Natural killer cell treated with Interleukin-12 subunit alpha and Interleukin-12 subunit beta and Interleukin-15 and Interleukin-18, amount 100 ng/mL, for 72 hours (primary cell): ENCODE results near the gene ALG6. TPM values are rescaled to one million over a fixed set of nuclear protein-coding genes. Genes with fewer than 3 reads are reported as not detected.

ENCODE experiments used
- ATAC-seq, 2 donors: fragments of 150-1000 bp; cut with Tn5 transposase in 1 of 2; sonication (Bioruptor Pico), chemical (Tn5 transposase) in 1 of 2; 2 replicates each; pipeline ENCODE4 v1.10.0; 2021
- DNase-seq: peaks from one replicate; pipeline ENCODE4 v3.0.0; 2022; ENCODE audit warnings: low spot score
- H3K27ac Mint-ChIP-seq, 2 donors: 1 replicate in 1 of 2; 2 replicates in 1 of 2; pipeline ENCODE4 v1.8.0; 2022; ENCODE audit warnings: mixed read lengths in 2 of 2, mild to moderate bottlenecking in 1 of 2, moderate library complexity in 1 of 2
- H3K27me3 Mint-ChIP-seq, 2 donors: 1 replicate in 1 of 2; 2 replicates in 1 of 2; pipeline ENCODE4 v1.8.0; 2022; ENCODE audit warnings: mixed read lengths in 2 of 2
- H3K36me3 Mint-ChIP-seq: one replicate; pipeline ENCODE4 v1.8.0; 2022; ENCODE audit warnings: mixed read lengths
- H3K4me1 Mint-ChIP-seq, 2 donors: 1 replicate in 1 of 2; 2 replicates in 1 of 2; pipeline ENCODE4 v1.8.0; 2022; ENCODE audit warnings: low read depth in 2 of 2, mixed read lengths in 2 of 2, mild to moderate bottlenecking in 1 of 2
- H3K4me3 Mint-ChIP-seq: one replicate; pipeline ENCODE4 v1.8.0; 2022; ENCODE audit warnings: mixed read lengths
- H3K9me3 Mint-ChIP-seq: 2 replicates; pipeline ENCODE4 v1.8.0; 2022; ENCODE audit warnings: mixed read lengths
- total RNA-seq, 2 donors: library from RNA; stranded (reverse); gene quantifications; one replicate each; pipeline ENCODE4 v1.2.3, GENCODE V29; 2022

Gene ALG6
- total RNA-seq, result 10 to 100 TPM; 18.3 to 21.3 TPM

- Mint-ChIP-seq H3K9me3 (no peaks in the 10 kb centered on the region), H3K4me1 (peaks cover 8 to 16% of the 10 kb centered on the region in 2 donors), H3K4me3 (peak within 1 kb of the TSS; percentile 97), H3K27ac (peak within 1 kb of the TSS; percentile 77 to 78), H3K27me3 (peaks cover 0 to 11% of the 10 kb centered on the region in 2 donors), H3K36me3 (peaks cover 11% of the 10 kb centered on the region)
- DNase-seq (peak; percentile 97), ATAC-seq (peak; percentile 98)
Measured at GRCh38 chr1:63367215-63368103, at the start of gene ALG6. Gene ALG6, plus strand, starts transcription at chr1:63367627. Its CDS starts 3,351 bp downstream, at chr1:63370978.

- H3K27ac Mint-ChIP-seq, result no peak overlapping the region
- H3K9me3 Mint-ChIP-seq, result peaks cover 9% of the 10 kb centered on the region
- H3K4me3 Mint-ChIP-seq, result peak overlapping the region; percentile 55
- H3K27me3 Mint-ChIP-seq, result peaks cover 46 to 76% of the 10 kb centered on the region in 2 donors
- DNase-seq (no peak), ATAC-seq (no peak)
- peaks cover 18 to 27% of the 10 kb centered on the region in 2 donors for H3K4me1 Mint-ChIP-seq
- peaks cover 20% of the 10 kb centered on the region for H3K36me3 Mint-ChIP-seq
Measured at GRCh38 chr1:63317817-63318152, 49.6 kb upstream of the ALG6 start.

- no peak for ATAC-seq
- Mint-ChIP-seq H3K4me1 (peaks cover 18 to 27% of the 10 kb centered on the region in 2 donors), H3K4me3 (peak overlapping the region; percentile 55), H3K9me3 (peaks cover 9% of the 10 kb centered on the region), H3K36me3 (peaks cover 20% of the 10 kb centered on the region), H3K27me3 (peaks cover 46 to 73% of the 10 kb centered on the region in 2 donors), H3K27ac (peak overlapping the region in 1 of 2 donors; percentile 32)
- no peak for DNase-seq
Measured at GRCh38 chr1:63318201-63318979, 49.0 kb upstream of the ALG6 start.

- Mint-ChIP-seq H3K27ac (peak overlapping the region in 1 of 2 donors; percentile 32), H3K27me3 (peaks cover 40 to 63% of the 10 kb centered on the region in 2 donors), H3K9me3 (peaks cover 9% of the 10 kb centered on the region), H3K4me1 (peaks cover 18 to 27% of the 10 kb centered on the region in 2 donors), H3K4me3 (peak overlapping the region; percentile 49), H3K36me3 (peaks cover 20% of the 10 kb centered on the region)
- ATAC-seq, result no peak
- DNase-seq, result no peak
Measured at GRCh38 chr1:63319046-63320021, 48.1 kb upstream of the ALG6 start.

GRCh38 chr1:63320022-63320721, 47.3 kb upstream of the ALG6 start:
- Mint-ChIP-seq H3K27ac (peak overlapping the region in 1 of 2 donors; percentile 32), H3K9me3 (peaks cover 9% of the 10 kb centered on the region), H3K4me3 (peak overlapping the region; percentile 49), H3K4me1 (peaks cover 18 to 30% of the 10 kb centered on the region in 2 donors), H3K27me3 (peaks cover 39 to 56% of the 10 kb centered on the region in 2 donors), H3K36me3 (peaks cover 20% of the 10 kb centered on the region)
- no peak for ATAC-seq
- DNase-seq, result no peak

- ATAC-seq, result no peak
- H3K4me3 Mint-ChIP-seq, result peak overlapping the region; percentile 77
- H3K9me3 Mint-ChIP-seq, result peaks cover 9% of the 10 kb centered on the region
- peaks cover 36 to 53% of the 10 kb centered on the region in 2 donors for H3K27me3 Mint-ChIP-seq
- no peak for DNase-seq
- H3K36me3 Mint-ChIP-seq, result peaks cover 22% of the 10 kb centered on the region
- H3K4me1 Mint-ChIP-seq, result peaks cover 18 to 29% of the 10 kb centered on the region in 2 donors
- peak overlapping the region; percentile 63 to 73 for H3K27ac Mint-ChIP-seq
Measured at GRCh38 chr1:63321066-63321784, 46.2 kb upstream of the ALG6 start.

- DNase-seq, result no peak
Measured at GRCh38 chr1:63321785-63322113, 45.7 kb upstream of the ALG6 start.

GRCh38 chr1:63322114-63322943, 45.1 kb upstream of the ALG6 start, which contains the start of gene FOXD3:
Gene FOXD3, plus strand, starts transcription at chr1:63322567. Its CDS starts 492 bp downstream, at chr1:63323059.
- H3K4me1 Mint-ChIP-seq, result peaks cover 20 to 32% of the 10 kb centered on the region in 2 donors
- ATAC-seq (peak; percentile 45 to 64), DNase-seq (no peak)
- peak within 1 kb of the TSS; percentile 63 to 73 for H3K27ac Mint-ChIP-seq
- H3K9me3 Mint-ChIP-seq, result peaks cover 9% of the 10 kb centered on the region
- peaks cover 25% of the 10 kb centered on the region for H3K36me3 Mint-ChIP-seq
- H3K27me3 Mint-ChIP-seq, result peaks cover 38 to 61% of the 10 kb centered on the region in 2 donors
- H3K4me3 Mint-ChIP-seq, result peak within 1 kb of the TSS; percentile 80

More at GRCh38 chr1:63321785-63322113, 45.7 kb upstream of the ALG6 start:
- ATAC-seq, result no peak
- Mint-ChIP-seq H3K4me3 (peak overlapping the region; percentile 77), H3K27ac (peak overlapping the region; percentile 63 to 73), H3K27me3 (peaks cover 35 to 56% of the 10 kb centered on the region in 2 donors), H3K4me1 (peaks cover 18 to 29% of the 10 kb centered on the region in 2 donors), H3K36me3 (peaks cover 25% of the 10 kb centered on the region), H3K9me3 (peaks cover 9% of the 10 kb centered on the region)

- H3K36me3 Mint-ChIP-seq, result peaks cover 21% of the 10 kb centered on the region
- peaks cover 25 to 34% of the 10 kb centered on the region in 2 donors for H3K4me1 Mint-ChIP-seq
- ATAC-seq, result peak; percentile 51 to 66
- H3K9me3 Mint-ChIP-seq, result peaks cover 12% of the 10 kb centered on the region
- no peak for DNase-seq
- no peak overlapping the region for H3K27ac Mint-ChIP-seq
- peaks cover 44 to 64% of the 10 kb centered on the region in 2 donors for H3K27me3 Mint-ChIP-seq
- H3K4me3 Mint-ChIP-seq, result peak overlapping the region; percentile 80
Measured at GRCh38 chr1:63322944-63323864, 44.2 kb upstream of the ALG6 start.

- no peak for ATAC-seq
- Mint-ChIP-seq H3K4me1 (peaks cover 26 to 28% of the 10 kb centered on the region in 2 donors), H3K27me3 (peaks cover 42 to 63% of the 10 kb centered on the region in 2 donors), H3K4me3 (peak overlapping the region; percentile 80), H3K36me3 (peaks cover 18% of the 10 kb centered on the region), H3K9me3 (peaks cover 10% of the 10 kb centered on the region), H3K27ac (no peak overlapping the region)
- DNase-seq, result no peak
Measured at GRCh38 chr1:63323865-63324778, 43.3 kb upstream of the ALG6 start.
